ENCODE data around the gene RASGRF1.

- TF ChIP-seq CTCF (conservative IDR thresholded peaks at IDR 0.05; ENCODE audit: low read length) (no peak), EZH2phosphoT487 (IDR thresholded peaks at IDR 0.05; ENCODE audit: borderline replicate concordance) (no peak)
Observed at GRCh38 chr15:79132770-79133169, 42.2 kb upstream of the RASGRF1 start.
